HepG2 (cell line): Measurements from ENCODE around the gene SUOX. TPM values are rescaled to one million over a fixed set of nuclear protein-coding genes. Genes with fewer than 3 reads are reported as not detected.

Experiments
- CEBPB ChIP-seq: IDR thresholded peaks from 2 replicates; pipeline ENCODE4 v1.6.1; 2011; ENCODE audit warnings: low read depth, low read length, improper control_type of control experiment, borderline replicate concordance
- FOSL2 ChIP-seq: sonication (generic); formaldehyde crosslinking; IDR thresholded peaks from 2 replicates; pipeline ENCODE4 v1.4.0; 2020; ENCODE audit warnings: missing genetic modification reagents
- GATAD1 ChIP-seq: IDR thresholded peaks from 2 replicates; pipeline ENCODE4 v1.6.1; 2016; ENCODE audit warnings: missing genetic modification reagents, missing compliant biosample characterization
- HDAC1 ChIP-seq: sonication (generic); formaldehyde crosslinking; IDR thresholded peaks from 2 replicates; pipeline ENCODE4 v1.5.1; 2020; ENCODE audit warnings: mild to moderate bottlenecking, missing genetic modification reagents
- KDM3A ChIP-seq: IDR thresholded peaks from 2 replicates; pipeline ENCODE4 v1.6.1; 2018; ENCODE audit warnings: low read depth, missing compliant biosample characterization
- KLF13 ChIP-seq: sonication (generic); formaldehyde crosslinking; IDR thresholded peaks from 2 replicates; pipeline ENCODE4 v1.4.0; 2020; ENCODE audit warnings: mild to moderate bottlenecking, missing genetic modification reagents
- MYC ChIP-seq: sonication (generic); formaldehyde crosslinking; IDR thresholded peaks from 2 replicates; pipeline ENCODE4 v1.9.0; 2021; ENCODE audit warnings: missing genetic modification reagents, borderline replicate concordance
- NR2F6 ChIP-seq, 2 experiments: IDR thresholded peaks; 2 replicates each; pipeline ENCODE4 v1.6.1; 2016; ENCODE audit warnings: antibody characterized with exemption in 1 of 2, mild to moderate bottlenecking in 1 of 2
- SOX13 ChIP-seq, 3 experiments: fragments of 450-650 bp in 1 of 3; sonication (generic) in 1 of 3; formaldehyde crosslinking in 1 of 3; IDR thresholded peaks in 2 of 3; conservative IDR thresholded peaks in 1 of 3; 2 replicates each; pipeline versions ENCODE4 v1.5.0 to v1.6.1; 2016 to 2020; ENCODE audit warnings: antibody characterized with exemption in 1 of 3, mild to moderate bottlenecking in 1 of 3, missing compliant biosample characterization in 1 of 3, missing genetic modification reagents in 1 of 3, moderate library complexity in 1 of 3
- SRF ChIP-seq: IDR thresholded peaks from 2 replicates; pipeline ENCODE4 v1.6.1; 2011; ENCODE audit warnings: mild to moderate bottlenecking, low read depth, low read length, moderate library complexity
- TBX2 ChIP-seq: sonication (generic); formaldehyde crosslinking; IDR thresholded peaks from 2 replicates; pipeline ENCODE4 v1.5.0; 2020; ENCODE audit warnings: missing genetic modification reagents, mild to moderate bottlenecking, borderline replicate concordance
- TGIF2 ChIP-seq: IDR thresholded peaks from 2 replicates; pipeline ENCODE4 v1.6.1; 2016; ENCODE audit warnings: control low read depth, missing compliant biosample characterization
- TMF1 ChIP-seq: sonication (generic); formaldehyde crosslinking; IDR thresholded peaks from 2 replicates; pipeline ENCODE4 v1.8.1; 2022; ENCODE audit warnings: low read depth, missing genetic modification reagents
- TP53 ChIP-seq: sonication (generic); formaldehyde crosslinking; conservative IDR thresholded peaks from 2 replicates; pipeline ENCODE4 v1.4.0; 2020; ENCODE audit warnings: missing genetic modification reagents
- ZFAT ChIP-seq: sonication (generic); formaldehyde crosslinking; conservative IDR thresholded peaks from 2 replicates; pipeline ENCODE4 v1.8.1; 2023; ENCODE audit warnings: missing genetic modification reagents, inconsistent platforms
- ZFX ChIP-seq: sonication (generic); formaldehyde crosslinking; IDR thresholded peaks from 2 replicates; pipeline ENCODE4 v1.4.0; 2020; ENCODE audit warnings: mild to moderate bottlenecking, low read depth, missing genetic modification reagents, moderate library complexity
- ZNF205 ChIP-seq: IDR thresholded peaks from 2 replicates; pipeline ENCODE4 v1.6.1; 2018; ENCODE audit warnings: missing biosample characterization, missing genetic modification reagents
- ZNF329 ChIP-seq: sonication (generic); formaldehyde crosslinking; IDR thresholded peaks from 2 replicates; pipeline ENCODE4 v1.9.0; 2021; ENCODE audit warnings: low read depth, mild to moderate bottlenecking, missing genetic modification reagents
- ZNF562 ChIP-seq: sonication (generic); formaldehyde crosslinking; IDR thresholded peaks from 2 replicates; pipeline ENCODE4 v1.8.0; 2022; ENCODE audit warnings: missing genetic modification reagents, borderline replicate concordance
- ZNF768 ChIP-seq: sonication (generic); formaldehyde crosslinking; IDR thresholded peaks from 2 replicates; pipeline ENCODE4 v1.4.0; 2020; ENCODE audit warnings: missing genetic modification reagents
- polyA plus RNA-seq, 8 experiments: library from polyadenylated mRNA; depleted of rRNA in 3 of 8; stranded (reverse) in 7 of 8; unstranded in 1 of 8; fragments of >200 nt; fragmentation: Illumina TruSeq in 4 of 8; extraction: Trizol in 4 of 8; gene quantifications; 2 replicates each; pipeline versions ENCODE4 v1.2.1 to v1.2.3, GENCODE V29; 2011 to 2016; ENCODE audit warnings: low read depth in 4 of 8, missing spikeins in 1 of 8, mixed read lengths in 1 of 8; ENCODE audit not compliant: insufficient read depth in 1 of 8
- total RNA-seq, 5 experiments: library from RNA; depleted of rRNA; stranded (reverse); fragments of >200 nt; fragmentation: Illumina TruSeq; extraction: Trizol; gene quantifications; 2 replicates each; pipeline ENCODE4 v1.2.3, GENCODE V29; 2016; ENCODE audit warnings: low read depth in 1 of 5
- TF ChIP-seq, protein P1 (sequence below): sonication (generic); formaldehyde crosslinking; IDR thresholded peaks from 2 replicates; pipeline ENCODE4 v1.4.0; 2020; ENCODE audit warnings: missing genetic modification reagents
- TF ChIP-seq, protein P2 (sequence below): sonication (generic); formaldehyde crosslinking; IDR thresholded peaks from 2 replicates; pipeline ENCODE4 v1.5.1; 2020; ENCODE audit warnings: mild to moderate bottlenecking, missing genetic modification reagents, borderline replicate concordance
- TF ChIP-seq, protein P3 (sequence below), 2 experiments: sonication (generic) in 1 of 2; formaldehyde crosslinking in 1 of 2; IDR thresholded peaks; 2 replicates each; pipeline versions ENCODE4 v1.5.1 to v1.6.1; 2011 to 2020; ENCODE audit warnings: borderline replicate concordance in 1 of 2, low read depth in 1 of 2, low read length in 1 of 2, mild to moderate bottlenecking in 1 of 2, missing genetic modification reagents in 1 of 2, moderate library complexity in 1 of 2
- TF ChIP-seq, protein P4 (sequence below): sonication (generic); formaldehyde crosslinking; IDR thresholded peaks from 2 replicates; pipeline ENCODE4 v1.4.0; 2020; ENCODE audit warnings: missing genetic modification reagents, low read depth, mild to moderate bottlenecking, borderline replicate concordance

The SUOX gene
- total and polyA plus RNA-seq, 2 of the 13 experiments (the other 11 are each of a cell fraction or from before 2014, with no cell fraction given), result 23.9 to 25.9 TPM

DNA sequence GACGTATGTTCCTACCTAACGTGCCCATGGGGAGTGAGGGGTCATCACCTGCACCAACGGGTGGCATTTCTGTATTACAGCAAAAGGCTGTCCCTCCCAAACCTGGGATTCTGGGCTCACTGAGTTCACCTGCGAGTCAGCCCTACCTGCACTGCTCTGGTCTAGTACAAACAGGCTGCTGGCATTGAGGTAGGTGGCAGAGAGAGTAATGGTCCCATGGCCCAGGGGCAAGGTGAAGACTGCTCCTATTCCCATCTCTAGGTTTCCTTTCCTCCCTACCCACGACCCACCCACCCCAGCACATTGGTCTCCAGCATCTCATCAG, 421 bp downstream of the SUOX start (continued):
- no peak for TF ChIP-seq SOX13 (IDR thresholded peaks at IDR 0.05)
- no peak for TF ChIP-seq SOX13 (CRISPR knock-in tag; conservative IDR thresholded peaks at IDR 0.05 in 1 of 2, IDR thresholded peaks at IDR 0.05 in 1 of 2)
- no peak for TF ChIP-seq ZNF768 (CRISPR knock-in tag)
- no peak for TF ChIP-seq MYC (CRISPR knock-in tag)
- TF ChIP-seq ZFX (CRISPR knock-in tag), result no peak
- no peak for TF ChIP-seq ZNF562 (CRISPR knock-in tag)
- TF ChIP-seq ZNF329 (CRISPR knock-in tag), result no peak
- TF ChIP-seq NR2F6 (IDR thresholded peaks at IDR 0.05), result no peak
- TF ChIP-seq NR2F6 (CRISPR knock-in tag; IDR thresholded peaks at IDR 0.05), result no peak
- no peak for TF ChIP-seq ZNF205 (CRISPR knock-in tag)
- no peak for TF ChIP-seq TMF1 (CRISPR knock-in tag)
- TF ChIP-seq TGIF2, result no peak
- no peak for TF ChIP-seq GATAD1 (CRISPR knock-in tag)
- no peak for TF ChIP-seq ZFAT (CRISPR knock-in tag)
- TF ChIP-seq SRF, result no peak
- TF ChIP-seq, protein P1, sequence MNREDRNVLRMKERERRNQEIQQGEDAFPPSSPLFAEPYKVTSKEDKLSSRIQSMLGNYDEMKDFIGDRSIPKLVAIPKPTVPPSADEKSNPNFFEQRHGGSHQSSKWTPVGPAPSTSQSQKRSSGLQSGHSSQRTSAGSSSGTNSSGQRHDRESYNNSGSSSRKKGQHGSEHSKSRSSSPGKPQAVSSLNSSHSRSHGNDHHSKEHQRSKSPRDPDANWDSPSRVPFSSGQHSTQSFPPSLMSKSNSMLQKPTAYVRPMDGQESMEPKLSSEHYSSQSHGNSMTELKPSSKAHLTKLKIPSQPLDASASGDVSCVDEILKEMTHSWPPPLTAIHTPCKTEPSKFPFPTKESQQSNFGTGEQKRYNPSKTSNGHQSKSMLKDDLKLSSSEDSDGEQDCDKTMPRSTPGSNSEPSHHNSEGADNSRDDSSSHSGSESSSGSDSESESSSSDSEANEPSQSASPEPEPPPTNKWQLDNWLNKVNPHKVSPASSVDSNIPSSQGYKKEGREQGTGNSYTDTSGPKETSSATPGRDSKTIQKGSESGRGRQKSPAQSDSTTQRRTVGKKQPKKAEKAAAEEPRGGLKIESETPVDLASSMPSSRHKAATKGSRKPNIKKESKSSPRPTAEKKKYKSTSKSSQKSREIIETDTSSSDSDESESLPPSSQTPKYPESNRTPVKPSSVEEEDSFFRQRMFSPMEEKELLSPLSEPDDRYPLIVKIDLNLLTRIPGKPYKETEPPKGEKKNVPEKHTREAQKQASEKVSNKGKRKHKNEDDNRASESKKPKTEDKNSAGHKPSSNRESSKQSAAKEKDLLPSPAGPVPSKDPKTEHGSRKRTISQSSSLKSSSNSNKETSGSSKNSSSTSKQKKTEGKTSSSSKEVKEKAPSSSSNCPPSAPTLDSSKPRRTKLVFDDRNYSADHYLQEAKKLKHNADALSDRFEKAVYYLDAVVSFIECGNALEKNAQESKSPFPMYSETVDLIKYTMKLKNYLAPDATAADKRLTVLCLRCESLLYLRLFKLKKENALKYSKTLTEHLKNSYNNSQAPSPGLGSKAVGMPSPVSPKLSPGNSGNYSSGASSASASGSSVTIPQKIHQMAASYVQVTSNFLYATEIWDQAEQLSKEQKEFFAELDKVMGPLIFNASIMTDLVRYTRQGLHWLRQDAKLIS (CRISPR knock-in tag), result 0 out of 2 replicates have a peak, but pooled peaks have one; percentile 9
- no peak for TF ChIP-seq CEBPB
- TF ChIP-seq, protein P2, sequence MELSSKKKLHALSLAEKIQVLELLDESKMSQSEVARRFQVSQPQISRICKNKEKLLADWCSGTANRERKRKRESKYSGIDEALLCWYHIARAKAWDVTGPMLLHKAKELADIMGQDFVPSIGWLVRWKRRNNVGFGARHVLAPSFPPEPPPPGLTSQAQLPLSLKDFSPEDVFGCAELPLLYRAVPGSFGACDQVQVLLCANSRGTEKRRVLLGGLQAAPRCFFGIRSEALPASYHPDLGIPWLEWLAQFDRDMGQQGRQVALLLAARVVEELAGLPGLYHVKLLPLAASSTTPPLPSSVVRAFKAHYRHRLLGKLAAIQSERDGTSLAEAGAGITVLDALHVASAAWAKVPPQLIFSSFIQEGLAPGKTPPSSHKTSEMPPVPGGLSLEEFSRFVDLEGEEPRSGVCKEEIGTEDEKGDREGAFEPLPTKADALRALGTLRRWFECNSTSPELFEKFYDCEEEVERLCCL (CRISPR knock-in tag), result no peak
- TF ChIP-seq, protein P3, sequence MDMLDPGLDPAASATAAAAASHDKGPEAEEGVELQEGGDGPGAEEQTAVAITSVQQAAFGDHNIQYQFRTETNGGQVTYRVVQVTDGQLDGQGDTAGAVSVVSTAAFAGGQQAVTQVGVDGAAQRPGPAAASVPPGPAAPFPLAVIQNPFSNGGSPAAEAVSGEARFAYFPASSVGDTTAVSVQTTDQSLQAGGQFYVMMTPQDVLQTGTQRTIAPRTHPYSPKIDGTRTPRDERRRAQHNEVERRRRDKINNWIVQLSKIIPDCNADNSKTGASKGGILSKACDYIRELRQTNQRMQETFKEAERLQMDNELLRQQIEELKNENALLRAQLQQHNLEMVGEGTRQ (IDR thresholded peaks at IDR 0.05; ENCODE audit: low read depth, low read length), result no peak
- TF ChIP-seq, protein P3 (CRISPR knock-in tag; IDR thresholded peaks at IDR 0.05; ENCODE audit: borderline replicate concordance), result no peak
- no peak for TF ChIP-seq HDAC1 (CRISPR knock-in tag)
- TF ChIP-seq, protein P4, sequence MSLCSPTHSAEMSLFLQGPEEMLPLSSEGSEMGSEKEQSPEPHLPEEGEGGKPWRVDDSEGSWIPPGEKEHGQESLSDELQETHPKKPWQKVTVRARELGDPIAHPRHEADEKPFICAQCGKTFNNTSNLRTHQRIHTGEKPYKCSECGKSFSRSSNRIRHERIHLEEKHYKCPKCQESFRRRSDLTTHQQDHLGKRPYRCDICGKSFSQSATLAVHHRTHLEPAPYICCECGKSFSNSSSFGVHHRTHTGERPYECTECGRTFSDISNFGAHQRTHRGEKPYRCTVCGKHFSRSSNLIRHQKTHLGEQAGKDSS, result no peak
- TF ChIP-seq FOSL2 (CRISPR knock-in tag), result 0 out of 2 replicates have a peak, but pooled peaks have one; percentile 3
- no peak for TF ChIP-seq TBX2 (CRISPR knock-in tag)
- no peak for TF ChIP-seq KDM3A
- TF ChIP-seq TP53 (CRISPR knock-in tag), result no peak
- no peak for TF ChIP-seq KLF13 (CRISPR knock-in tag)
